CD4-positive, alpha-beta T cell (primary cell): ENCODE data around the gene POLG2. TPM values are rescaled to one million over a fixed set of nuclear protein-coding genes. Genes with fewer than 3 reads are reported as not detected.
"Not testable (repeated sequence)": the region's sequence is repeated elsewhere in the genome, so short reads cannot be mapped to it uniquely, and the experiment has no call there.

Experiments used
- ATAC-seq: fragments of 200-7000 bp; cut with Tn5 transposase; one replicate; pipeline ENCODE4 v1.10.0; 2022; ENCODE audit warnings: mild to moderate bottlenecking; ENCODE audit not compliant: poor library complexity
- CTCF ChIA-PET: fragments of 350-600 bp; sonication (Branson Sonifier 250); formaldehyde crosslinking; loops from one replicate; lab custom pipeline; 2021; ENCODE audit warnings: antibody characterized with exemption, inconsistent platforms; lab: Charles Lee
- POLR2A ChIA-PET: fragments of 350-600 bp; sonication (Branson Sonifier 250); formaldehyde crosslinking; loops from one replicate; lab custom pipeline; 2021; ENCODE audit warnings: antibody characterized with exemption, inconsistent platforms; lab: Charles Lee
- DNase-seq, 14 experiments: peaks; one replicate each; pipeline ENCODE4 v3.0.0-alpha.2; 2013 to 2020; ENCODE audit warnings: mixed read lengths in 2 of 14
- H3K27ac ChIP-seq, 2 donors: one replicate each; pipeline versions ENCODE4 v1.5.1 to v1.7.0; 2013; ENCODE audit warnings: low read length in 2 of 2, low read depth in 1 of 2, mild to moderate bottlenecking in 1 of 2
- H3K27me3 ChIP-seq, 2 experiments: 1 replicate in 1 of 2; 2 replicates in 1 of 2; pipeline versions ENCODE4 v1.6.1 to v1.7.0; 2013; ENCODE audit warnings: low read length in 2 of 2, control low read depth in 1 of 2, mild to moderate bottlenecking in 1 of 2, moderate library complexity in 1 of 2; ENCODE audit not compliant: insufficient read depth in 2 of 2, control insufficient read depth in 1 of 2
- H3K36me3 ChIP-seq: one replicate; pipeline ENCODE4 v1.6.1; 2013; ENCODE audit warnings: low read length, control low read depth; ENCODE audit not compliant: insufficient read depth
- H3K4me1 ChIP-seq: one replicate; pipeline ENCODE4 v1.6.1; 2013; ENCODE audit warnings: low read length, control low read depth; ENCODE audit not compliant: insufficient read depth
- H3K4me3 ChIP-seq: one replicate; pipeline ENCODE4 v1.5.1; 2013; ENCODE audit warnings: mild to moderate bottlenecking, low read length, moderate library complexity
- H3K9me3 ChIP-seq, 2 experiments: 1 replicate in 1 of 2; 2 replicates in 1 of 2; pipeline versions ENCODE4 v1.6.1 to v1.7.0; 2013; ENCODE audit warnings: low read length in 2 of 2, mild to moderate bottlenecking in 2 of 2, control low read depth in 1 of 2, moderate library complexity in 1 of 2; ENCODE audit not compliant: control insufficient read depth in 1 of 2, insufficient read depth in 1 of 2
- H3K27ac Mint-ChIP-seq: one replicate; pipeline ENCODE4 v1.8.0; 2020; ENCODE audit warnings: mixed read lengths
- H3K27me3 Mint-ChIP-seq: one replicate; pipeline ENCODE4 v1.8.0; 2021; ENCODE audit warnings: mixed read lengths
- H3K36me3 Mint-ChIP-seq: one replicate; pipeline ENCODE4 v1.8.0; 2021; ENCODE audit warnings: low read depth, mixed read lengths
- H3K4me1 Mint-ChIP-seq: one replicate; pipeline ENCODE4 v1.8.0; 2021; ENCODE audit warnings: low read depth, mixed read lengths
- H3K4me3 Mint-ChIP-seq: one replicate; pipeline ENCODE4 v1.8.0; 2020; ENCODE audit warnings: mild to moderate bottlenecking, mixed read lengths
- H3K9me3 Mint-ChIP-seq: one replicate; pipeline ENCODE4 v1.8.0; 2020; ENCODE audit warnings: mixed read lengths
- intact Hi-C, 2 experiments: fragments of 100-400 bp; cut with DNase I in 1 of 2; cut with micrococcal nuclease in 1 of 2; formaldehyde crosslinking; loops; one replicate each; pipeline versions ENCODE4 v1.15.1 to v1.9.0; 2023 to 2025; cut with DNase I, micrococcal nuclease
- total RNA-seq, 174 experiments: library from RNA in 2 of 174; stranded (reverse) in 2 of 174; gene quantifications; one replicate each; pipeline ENCODE4 v1.2.3 and lab custom pipeline; 2021 to 2026
- TF ChIP-seq, protein P1 (sequence below): fragments of 200-600 bp; IDR thresholded peaks from one replicate; pipeline ENCODE4 v1.8.0; 2022; ENCODE audit warnings: antibody characterized with exemption, mild to moderate bottlenecking

POLG2 gene
- total RNA-seq, 2 experiments from 2014 or later, result 32.8 to 34.1 TPM

DNA sequence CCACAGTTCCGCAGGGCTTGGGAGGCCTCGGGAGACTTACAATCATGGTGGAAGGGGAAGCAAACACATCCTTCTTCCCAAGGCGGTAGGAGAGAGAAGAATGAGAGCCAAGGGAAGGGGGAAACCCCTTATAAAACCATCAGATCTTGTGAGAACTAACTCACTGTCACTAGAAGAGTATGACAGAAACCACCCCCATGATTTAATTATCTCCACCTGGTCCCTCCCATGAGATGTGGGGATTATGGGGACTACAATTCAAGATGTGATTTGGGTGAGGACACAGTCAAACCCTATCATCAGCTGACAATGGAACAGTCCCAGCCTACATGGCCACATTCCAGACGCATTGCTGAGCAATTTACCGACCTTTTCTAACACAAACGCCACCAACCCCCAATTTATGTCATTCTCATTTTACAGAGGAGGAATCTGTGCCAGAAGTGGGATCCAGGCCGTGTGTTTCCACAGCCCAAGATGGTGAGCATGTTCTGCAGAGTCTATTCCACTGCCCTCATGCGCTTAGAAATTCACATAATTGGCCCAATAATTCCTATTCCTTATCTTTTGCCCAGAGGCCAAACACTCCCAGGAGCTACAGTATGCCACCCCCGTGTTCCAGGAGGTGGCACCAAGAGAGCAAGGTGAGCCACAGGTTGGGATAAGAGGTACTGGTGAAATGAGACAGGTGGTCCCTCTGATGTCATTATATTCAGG, 30.7 kb downstream of the POLG2 start:
- no peaks in the 10 kb centered on the region for H3K4me1 ChIP-seq
- H3K9me3 ChIP-seq, result no peaks in the 10 kb centered on the region
- intact Hi-C loops, result no loop called here
- Mint-ChIP-seq H3K36me3 (no peaks in the 10 kb centered on the region), H3K4me1 (no peaks in the 10 kb centered on the region), H3K27ac (no peak overlapping the region), H3K27me3 (no peaks in the 10 kb centered on the region), H3K4me3 (no peak overlapping the region), H3K9me3 (no peaks in the 10 kb centered on the region)
- H3K27me3 ChIP-seq, result peaks cover 0 to 2% of the 10 kb centered on the region in 2 experiments
- TF ChIP-seq, protein P1, sequence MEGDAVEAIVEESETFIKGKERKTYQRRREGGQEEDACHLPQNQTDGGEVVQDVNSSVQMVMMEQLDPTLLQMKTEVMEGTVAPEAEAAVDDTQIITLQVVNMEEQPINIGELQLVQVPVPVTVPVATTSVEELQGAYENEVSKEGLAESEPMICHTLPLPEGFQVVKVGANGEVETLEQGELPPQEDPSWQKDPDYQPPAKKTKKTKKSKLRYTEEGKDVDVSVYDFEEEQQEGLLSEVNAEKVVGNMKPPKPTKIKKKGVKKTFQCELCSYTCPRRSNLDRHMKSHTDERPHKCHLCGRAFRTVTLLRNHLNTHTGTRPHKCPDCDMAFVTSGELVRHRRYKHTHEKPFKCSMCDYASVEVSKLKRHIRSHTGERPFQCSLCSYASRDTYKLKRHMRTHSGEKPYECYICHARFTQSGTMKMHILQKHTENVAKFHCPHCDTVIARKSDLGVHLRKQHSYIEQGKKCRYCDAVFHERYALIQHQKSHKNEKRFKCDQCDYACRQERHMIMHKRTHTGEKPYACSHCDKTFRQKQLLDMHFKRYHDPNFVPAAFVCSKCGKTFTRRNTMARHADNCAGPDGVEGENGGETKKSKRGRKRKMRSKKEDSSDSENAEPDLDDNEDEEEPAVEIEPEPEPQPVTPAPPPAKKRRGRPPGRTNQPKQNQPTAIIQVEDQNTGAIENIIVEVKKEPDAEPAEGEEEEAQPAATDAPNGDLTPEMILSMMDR, result no peak
- ChIA-PET CTCF (interaction anchor here (1.0 kb wide), 1 partner anchor 16 kb away, joined by 3 read pairs; no protein-coding TSS in a partner anchor), POLR2A (no interaction called here)
- DNase-seq (no peak), ATAC-seq (no peak)
- no peaks in the 10 kb centered on the region for H3K36me3 ChIP-seq
- no peak overlapping the region for H3K4me3 ChIP-seq
- H3K27ac ChIP-seq, result no peak overlapping the region

DNA sequence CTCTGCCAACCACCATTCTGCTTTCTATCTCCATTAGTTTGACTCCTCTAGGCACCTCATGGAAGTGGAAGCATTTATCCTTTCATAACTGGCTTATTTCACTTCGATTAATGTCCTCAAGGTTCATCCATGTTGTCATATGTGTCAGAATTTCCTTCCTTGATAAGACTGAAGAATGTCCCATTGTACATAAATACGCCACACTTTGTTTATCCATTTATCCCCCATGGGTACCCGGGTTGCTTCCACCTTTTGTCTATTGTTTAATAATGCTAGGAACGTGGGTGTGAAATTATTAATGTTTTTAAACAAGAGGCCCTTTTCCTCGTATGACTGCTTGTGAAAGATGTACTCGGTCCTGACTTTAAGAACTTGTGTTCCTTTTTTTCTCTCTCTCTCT, 35.1 kb downstream of the POLG2 start:
- H3K36me3 ChIP-seq, result no peaks in the 10 kb centered on the region
- H3K36me3 Mint-ChIP-seq, result no peaks in the 10 kb centered on the region
- no peak for DNase-seq
- H3K27ac ChIP-seq, result no peak overlapping the region
- ChIA-PET POLR2A (no interaction called here), CTCF (no interaction called here)
- H3K4me1 Mint-ChIP-seq, result peaks cover 16% of the 10 kb centered on the region
- ATAC-seq, result no peak
- peaks cover 0 to 2% of the 10 kb centered on the region in 2 experiments for H3K27me3 ChIP-seq
- TF ChIP-seq, protein P1, result no peak
- no peaks in the 10 kb centered on the region for H3K27me3 Mint-ChIP-seq
- H3K27ac Mint-ChIP-seq, result no peak overlapping the region
- H3K9me3 ChIP-seq, result no peaks in the 10 kb centered on the region
- no peaks in the 10 kb centered on the region for H3K9me3 Mint-ChIP-seq
- H3K4me1 ChIP-seq, result peaks cover 12% of the 10 kb centered on the region
- intact Hi-C loops, result no loop called here
- no peak overlapping the region for H3K4me3 Mint-ChIP-seq
- no peak overlapping the region for H3K4me3 ChIP-seq

DNA sequence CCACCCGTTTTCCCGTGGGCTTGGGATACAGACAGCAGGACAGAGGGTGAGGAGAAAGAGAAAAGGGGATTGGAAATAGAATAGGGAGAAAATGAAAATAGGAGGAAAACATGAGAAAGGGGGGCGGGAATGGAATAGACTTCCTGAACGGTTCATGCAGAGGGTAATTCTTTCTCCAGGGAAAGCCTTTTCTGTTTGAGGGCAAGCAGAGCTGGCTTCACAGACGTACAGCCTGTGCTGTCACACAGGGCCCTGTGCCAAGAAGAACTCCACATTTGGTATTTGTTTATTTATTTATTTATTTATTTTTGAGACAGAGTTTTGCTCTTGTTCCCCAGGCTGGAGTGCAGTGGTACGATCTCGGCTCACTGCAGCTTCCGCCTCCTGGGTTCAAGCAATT, 35.9 kb downstream of the POLG2 start:
- no peak overlapping the region for H3K27ac Mint-ChIP-seq
- H3K4me1 ChIP-seq, result peaks cover 20% of the 10 kb centered on the region
- intact Hi-C loops, result no loop called here
- H3K4me3 Mint-ChIP-seq, result no peak overlapping the region
- ATAC-seq (no peak), DNase-seq (no peak)
- H3K9me3 ChIP-seq, result no peaks in the 10 kb centered on the region
- no peaks in the 10 kb centered on the region for H3K9me3 Mint-ChIP-seq
- ChIA-PET CTCF (no interaction called here), POLR2A (no interaction called here)
- H3K36me3 ChIP-seq, result no peaks in the 10 kb centered on the region
- H3K4me1 Mint-ChIP-seq, result peaks cover 23% of the 10 kb centered on the region
- TF ChIP-seq, protein P1, result no peak
- H3K27me3 Mint-ChIP-seq, result no peaks in the 10 kb centered on the region
- H3K27me3 ChIP-seq, result peaks cover 0 to 2% of the 10 kb centered on the region in 2 experiments
- no peak overlapping the region for H3K4me3 ChIP-seq
- no peaks in the 10 kb centered on the region for H3K36me3 Mint-ChIP-seq
- no peak overlapping the region for H3K27ac ChIP-seq

DNA sequence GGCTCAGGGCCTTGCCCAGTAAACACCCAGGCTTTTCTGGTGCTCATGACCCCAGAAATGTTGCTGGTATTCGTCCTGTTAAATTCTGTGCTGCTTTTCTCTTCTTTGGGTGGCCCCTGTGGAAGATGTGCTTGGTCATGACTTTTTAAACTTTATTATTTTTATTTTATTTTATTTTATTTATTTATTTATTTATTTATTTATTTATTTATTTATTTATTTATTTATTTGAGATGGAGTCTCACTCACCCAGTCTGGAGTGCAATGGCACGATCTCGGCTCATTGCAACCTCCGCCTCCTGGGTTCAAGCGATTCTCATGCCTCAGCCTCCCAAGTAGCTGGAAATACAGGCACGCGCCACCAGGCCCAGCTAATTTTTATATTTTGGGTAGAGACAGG, 37.0 kb downstream of the POLG2 start:
- peaks cover 24% of the 10 kb centered on the region for H3K4me1 ChIP-seq
- H3K27me3 ChIP-seq, intact Hi-C loops, CTCF ChIA-PET, H3K4me3 ChIP-seq, H3K36me3 ChIP-seq, ATAC-seq, H3K27ac Mint-ChIP-seq, DNase-seq, H3K4me3 Mint-ChIP-seq, H3K27ac ChIP-seq, H3K9me3 ChIP-seq, H3K27me3 Mint-ChIP-seq, H3K9me3 Mint-ChIP-seq, H3K36me3 Mint-ChIP-seq: not testable (repeated sequence)
- H3K4me1 Mint-ChIP-seq, result peaks cover 29% of the 10 kb centered on the region
- POLR2A ChIA-PET, result interaction anchor here (1.1 kb wide), 1 partner anchor 314 kb away, joined by 3 read pairs; no protein-coding TSS in a partner anchor
